Measurements from ENCODE around the gene SLC2A4RG.

DNA sequence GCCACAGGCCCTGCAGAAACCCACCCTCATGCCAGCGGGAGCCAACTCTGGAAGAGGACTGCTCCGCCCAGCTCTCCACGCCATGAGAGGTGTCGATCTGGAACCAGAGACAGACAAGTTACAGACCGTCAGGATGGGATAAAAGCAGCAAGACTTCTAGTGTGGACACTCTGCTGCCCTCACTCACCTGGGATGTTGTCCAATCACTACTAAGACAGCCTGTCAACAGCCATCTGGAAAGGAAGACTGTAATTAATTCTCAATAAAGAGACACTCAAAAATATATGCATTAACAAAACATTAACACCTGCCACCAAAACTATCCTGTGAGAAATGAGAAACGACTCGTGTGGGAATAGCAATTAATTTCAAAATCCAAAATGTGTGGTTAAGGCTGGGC, 28.3 kb downstream of the SLC2A4RG start:
- TF ChIP-seq, protein P1, sequence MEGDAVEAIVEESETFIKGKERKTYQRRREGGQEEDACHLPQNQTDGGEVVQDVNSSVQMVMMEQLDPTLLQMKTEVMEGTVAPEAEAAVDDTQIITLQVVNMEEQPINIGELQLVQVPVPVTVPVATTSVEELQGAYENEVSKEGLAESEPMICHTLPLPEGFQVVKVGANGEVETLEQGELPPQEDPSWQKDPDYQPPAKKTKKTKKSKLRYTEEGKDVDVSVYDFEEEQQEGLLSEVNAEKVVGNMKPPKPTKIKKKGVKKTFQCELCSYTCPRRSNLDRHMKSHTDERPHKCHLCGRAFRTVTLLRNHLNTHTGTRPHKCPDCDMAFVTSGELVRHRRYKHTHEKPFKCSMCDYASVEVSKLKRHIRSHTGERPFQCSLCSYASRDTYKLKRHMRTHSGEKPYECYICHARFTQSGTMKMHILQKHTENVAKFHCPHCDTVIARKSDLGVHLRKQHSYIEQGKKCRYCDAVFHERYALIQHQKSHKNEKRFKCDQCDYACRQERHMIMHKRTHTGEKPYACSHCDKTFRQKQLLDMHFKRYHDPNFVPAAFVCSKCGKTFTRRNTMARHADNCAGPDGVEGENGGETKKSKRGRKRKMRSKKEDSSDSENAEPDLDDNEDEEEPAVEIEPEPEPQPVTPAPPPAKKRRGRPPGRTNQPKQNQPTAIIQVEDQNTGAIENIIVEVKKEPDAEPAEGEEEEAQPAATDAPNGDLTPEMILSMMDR (IDR thresholded peaks at IDR 0.05): no peak
- TF ChIP-seq POLR2A (IDR thresholded peaks at IDR 0.05) (no peak), POLR2AphosphoS5 (IDR thresholded peaks at IDR 0.05) (no peak)
